H1 (cell line): Measurements from ENCODE around the gene CACNA1B. TPM values are rescaled to one million over a fixed set of nuclear protein-coding genes. Genes with fewer than 3 reads are reported as not detected.

Source experiments
- CTCF ChIP-seq, 3 experiments: IDR thresholded peaks; 1 replicate in 2 of 3; 2 replicates in 1 of 3; pipeline versions ENCODE4 v1.5.1 to v1.6.1; 2011; ENCODE audit warnings: low read length in 3 of 3, mild to moderate bottlenecking in 3 of 3, inconsistent platforms in 2 of 3, low read depth in 1 of 3, moderate library complexity in 1 of 3; ENCODE audit not compliant: insufficient read depth in 1 of 3; ENCODE audit errors: control extremely low read depth in 1 of 3
- EP300 ChIP-seq, 2 experiments: IDR thresholded peaks; 1 replicate in 1 of 2; 2 replicates in 1 of 2; pipeline ENCODE4 v1.6.1; 2011 to 2012; ENCODE audit warnings: low read depth in 2 of 2, low read length in 2 of 2, mild to moderate bottlenecking in 2 of 2, borderline replicate concordance in 1 of 2, inconsistent platforms in 1 of 2, moderate library complexity in 1 of 2
- KDM4A ChIP-seq: IDR thresholded peaks from one replicate; pipeline ENCODE4 v1.7.1; 2012; ENCODE audit warnings: low read depth, mild to moderate bottlenecking, moderate library complexity, low read length, inconsistent platforms; ENCODE audit not compliant: severe bottlenecking
- ZNF274 ChIP-seq: IDR thresholded peaks from 2 replicates; pipeline ENCODE4 v1.7.0; 2012; ENCODE audit warnings: low read length, borderline replicate concordance; ENCODE audit errors: extremely low read depth
- polyA plus RNA-seq, 7 experiments: library from polyadenylated mRNA; depleted of rRNA in 3 of 7; stranded (reverse) in 5 of 7; unstranded in 2 of 7; fragments of >200 nt in 5 of 7; fragments of 200-250 nt in 2 of 7; gene quantifications; 1 replicate in 5 of 7; 2 replicates in 1 of 7; 4 replicates in 1 of 7; pipeline versions ENCODE4 v1.2.1 to v1.2.3, GENCODE V29; 2011 to 2013; ENCODE audit warnings: missing spikeins in 2 of 7, mixed read lengths in 2 of 7
- total RNA-seq: library from RNA; stranded (reverse); fragmentation: NEBNext Ultra II Directional; extraction: Animal tissue kit (Norgen Biotek cat#: 25700); gene quantifications from 2 replicates; pipeline ENCODE4 v1.2.1, GENCODE V29; 2021

CACNA1B gene
- total and polyA plus RNA-seq, 2 of the 8 experiments (the other 6 are each of a cell fraction or from before 2014, with no cell fraction given), result 1.5 to 5.7 TPM

GRCh38 chr9:137948642-137949041 is 71.1 kb downstream of the CACNA1B start (continued):
- TF ChIP-seq CTCF (IDR thresholded peaks at IDR 0.05; ENCODE audit: control extremely low read depth in 1 of 3, insufficient read depth in 1 of 3, low read depth in 1 of 3, low read length in 3 of 3) (no peak), EP300 (IDR thresholded peaks at IDR 0.05; ENCODE audit: borderline replicate concordance in 1 of 2, low read depth in 2 of 2, low read length in 2 of 2) (no peak), KDM4A (no peak), ZNF274 (no peak)
